IMR-90 (cell line): Measurements from ENCODE around the gene KCP. TPM values are rescaled to one million over a fixed set of nuclear protein-coding genes. Genes with fewer than 3 reads are reported as not detected.

Experiments
- ATAC-seq: fragments of 200-7000 bp; cut with Tn5 transposase; 2 replicates; pipeline ENCODE4 v1.9.1; 2020; ENCODE audit warnings: low read depth, mild to moderate bottlenecking, moderate library complexity
- BruUV-seq: library from RNA; stranded (reverse); fragments of 400-500 nt; replicated peaks from 2 replicates; lab custom pipeline; 2021; lab: Mats Ljungman, UMichigan
- CTCF ChIA-PET: fragments of 300-600 bp; formaldehyde crosslinking; extraction: SDS; loops from one replicate; lab custom pipeline; 2021; ENCODE audit warnings: antibody characterized with exemption; lab: Yijun Ruan, JAX
- POLR2A ChIA-PET: fragments of 300-600 bp; sonication (Branson Sonifier 250); formaldehyde crosslinking; loops from one replicate; lab custom pipeline; 2022; ENCODE audit warnings: antibody characterized with exemption; ENCODE audit not compliant: unreplicated experiment; lab: Charles Lee
- DNase-seq: peaks from one replicate; pipeline ENCODE4 v3.0.0; 2013
- H2AFZ ChIP-seq: replicated peaks from 2 replicates; pipeline ENCODE3; 2013; ENCODE audit warnings: low read length, mild to moderate bottlenecking; ENCODE audit not compliant: poor library complexity
- H2AK5ac ChIP-seq: 2 replicates; pipeline ENCODE4 v1.6.1; 2013; ENCODE audit warnings: low read depth, low read length, inconsistent platforms
- H2AK9ac ChIP-seq: replicated peaks from 2 replicates; pipeline ENCODE3; 2013; ENCODE audit warnings: mild to moderate bottlenecking, low read depth, low read length, moderate library complexity; ENCODE audit not compliant: poor library complexity
- H2BK120ac ChIP-seq: 2 replicates; pipeline ENCODE4 v1.6.1; 2013; ENCODE audit warnings: low read depth, low read length, inconsistent platforms
- H2BK15ac ChIP-seq: 3 replicates; pipeline ENCODE4 v1.6.1; 2013; ENCODE audit warnings: low read depth, low read length, inconsistent platforms
- H2BK20ac ChIP-seq: 2 replicates; pipeline ENCODE4 v1.6.1; 2013; ENCODE audit warnings: low read depth, mild to moderate bottlenecking, inconsistent platforms, low read length, moderate library complexity
- H2BK5ac ChIP-seq: 2 replicates; pipeline ENCODE4 v1.6.1; 2013; ENCODE audit warnings: mild to moderate bottlenecking, low read depth, low read length, inconsistent platforms; ENCODE audit not compliant: poor library complexity, severe bottlenecking
- H3K14ac ChIP-seq: replicated peaks from 2 replicates; pipeline ENCODE4 v1.6.1; 2013; ENCODE audit warnings: low read depth, low read length, inconsistent platforms
- H3K18ac ChIP-seq: 2 replicates; pipeline ENCODE4 v1.6.1; 2013; ENCODE audit warnings: low read depth, low read length, control low read depth
- H3K23ac ChIP-seq: 2 replicates; pipeline ENCODE4 v1.6.1; 2013; ENCODE audit warnings: low read depth, low read length, inconsistent platforms
- H3K27ac ChIP-seq: 2 replicates; pipeline ENCODE4 v1.5.1; 2013; ENCODE audit warnings: mild to moderate bottlenecking, control low read depth, low read length; ENCODE audit not compliant: insufficient read depth
- H3K27me3 ChIP-seq: 2 replicates; pipeline ENCODE4 v1.6.1; 2013; ENCODE audit warnings: low read length; ENCODE audit not compliant: control insufficient read depth, insufficient read depth
- H3K36me3 ChIP-seq: 2 replicates; pipeline ENCODE4 v1.6.1; 2013; ENCODE audit warnings: low read length, mixed read lengths; ENCODE audit not compliant: control insufficient read depth, insufficient read depth
- H3K4ac ChIP-seq: 2 replicates; pipeline ENCODE4 v1.6.1; 2013; ENCODE audit warnings: low read depth, low read length, inconsistent platforms
- H3K4me1 ChIP-seq: 2 replicates; pipeline ENCODE4 v1.6.1; 2013; ENCODE audit warnings: low read length, mixed read lengths; ENCODE audit not compliant: control insufficient read depth, insufficient read depth
- H3K4me2 ChIP-seq: 2 replicates; pipeline ENCODE4 v1.6.1; 2013; ENCODE audit warnings: low read depth, mild to moderate bottlenecking, control low read depth, low read length, moderate library complexity
- H3K4me3 ChIP-seq: 2 replicates; pipeline ENCODE4 v1.5.1; 2013; ENCODE audit warnings: low read depth, mild to moderate bottlenecking, control low read depth, low read length, moderate library complexity; ENCODE audit not compliant: insufficient read depth
- H3K56ac ChIP-seq: 2 replicates; pipeline ENCODE4 v1.6.1; 2013; ENCODE audit warnings: low read length, inconsistent platforms; ENCODE audit not compliant: insufficient read depth; ENCODE audit errors: extremely low read depth
- H3K79me1 ChIP-seq, 2 experiments: 2 replicates each; pipeline ENCODE4 v1.6.1; 2013; ENCODE audit warnings: low read length in 2 of 2, inconsistent platforms in 1 of 2, low read depth in 1 of 2
- H3K9ac ChIP-seq: 2 replicates; pipeline ENCODE4 v1.6.1; 2013; ENCODE audit warnings: low read depth, low read length, control low read depth
- H3K9me1 ChIP-seq: 2 replicates; pipeline ENCODE4 v1.6.1; 2013; ENCODE audit warnings: low read length, inconsistent platforms; ENCODE audit not compliant: insufficient read depth
- H3K9me3 ChIP-seq: 2 replicates; pipeline ENCODE4 v1.6.1; 2013; ENCODE audit warnings: low read length; ENCODE audit not compliant: control insufficient read depth, insufficient read depth
- H4K20me1 ChIP-seq: 2 replicates; pipeline ENCODE4 v1.6.1; 2013; ENCODE audit warnings: low read length, inconsistent platforms; ENCODE audit not compliant: insufficient read depth
- H4K5ac ChIP-seq: 2 replicates; pipeline ENCODE4 v1.6.1; 2013; ENCODE audit warnings: mild to moderate bottlenecking, low read depth, low read length, control low read depth
- H4K8ac ChIP-seq, 2 experiments: 2 replicates each; pipeline ENCODE4 v1.6.1; 2013; ENCODE audit warnings: low read depth in 2 of 2, low read length in 2 of 2, control low read depth in 1 of 2, inconsistent platforms in 1 of 2
- H4K91ac ChIP-seq: 2 replicates; pipeline ENCODE4 v1.6.1; 2013; ENCODE audit warnings: low read depth, low read length, inconsistent platforms; ENCODE audit not compliant: insufficient read depth
- BHLHE40 ChIP-seq: fragments of 150-350 bp; IDR thresholded peaks from 2 replicates; pipeline ENCODE4 v1.6.1; 2016; ENCODE audit warnings: mild to moderate bottlenecking, low read depth, low read length
- CEBPB ChIP-seq: IDR thresholded peaks from 2 replicates; pipeline ENCODE4 v1.6.1; 2012; ENCODE audit warnings: low read depth, low read length, improper control_type of control experiment
- ELK1 ChIP-seq: fragments of 150-350 bp; IDR thresholded peaks from 2 replicates; pipeline ENCODE4 v1.6.1; 2016; ENCODE audit warnings: low read depth, mild to moderate bottlenecking, low read length, moderate library complexity, borderline replicate concordance
- FOS ChIP-seq: fragments of 150-350 bp; IDR thresholded peaks from 2 replicates; pipeline ENCODE4 v1.6.1; 2016; ENCODE audit warnings: low read depth, low read length
- MAZ ChIP-seq: IDR thresholded peaks from 2 replicates; pipeline ENCODE4 v1.6.1; 2012; ENCODE audit warnings: low read depth, mild to moderate bottlenecking, low read length, improper control_type of control experiment, moderate library complexity, borderline replicate concordance
- MXI1 ChIP-seq: IDR thresholded peaks from 2 replicates; pipeline ENCODE4 v1.6.1; 2012; ENCODE audit warnings: low read depth, mild to moderate bottlenecking, low read length, moderate library complexity, borderline replicate concordance
- POLR2A ChIP-seq: IDR thresholded peaks from 2 replicates; pipeline ENCODE4 v1.6.1; 2012; ENCODE audit warnings: mild to moderate bottlenecking, low read depth, low read length
- RAD21 ChIP-seq: IDR thresholded peaks from 2 replicates; pipeline ENCODE4 v1.6.1; 2012; ENCODE audit warnings: low read length, improper control_type of control experiment
- RCOR1 ChIP-seq: IDR thresholded peaks from 2 replicates; pipeline ENCODE4 v1.6.1; 2012; ENCODE audit warnings: mild to moderate bottlenecking, low read length, improper control_type of control experiment; ENCODE audit not compliant: insufficient replicate concordance
- SMC3 ChIP-seq: fragments of 150-350 bp; IDR thresholded peaks from 2 replicates; pipeline ENCODE4 v1.6.1; 2016; ENCODE audit warnings: low read depth, mild to moderate bottlenecking, antibody characterized with exemption, low read length, moderate library complexity
- USF2 ChIP-seq: fragments of 150-350 bp; IDR thresholded peaks from 2 replicates; pipeline ENCODE4 v1.6.1; 2017; ENCODE audit warnings: mild to moderate bottlenecking, antibody characterized with exemption, low read length, low read depth
- WGBS, 2 experiments: methylation state at CpG; one replicate each; pipeline versions ENCODE4 v1.1.5 to v1.1.7; 2013; ENCODE audit warnings: missing lambda C conversion rate in 2 of 2; ENCODE audit not compliant: insufficient read length in 1 of 2; ENCODE audit errors: extremely low coverage in 2 of 2; 5-methylcytosine and 5-hydroxymethylcytosine counted together
- dilution Hi-C: fragments of 300-500 bp; cut with HindIII; formaldehyde crosslinking; loops from one replicate; pipeline ENCODE4 v1.14.3; 2018; ENCODE audit warnings: low sequenced_read_pairs; ENCODE audit not compliant: unreplicated experiment
- in situ Hi-C: fragments of 300-500 bp; cut with MboI; formaldehyde crosslinking; loops from 3 replicates; pipeline ENCODE4 v1.14.3; 2019; ENCODE audit warnings: low sequenced_read_pairs, inconsistent platforms, mixed read lengths
- intact Hi-C: fragments of 100-400 bp; cut with micrococcal nuclease; formaldehyde crosslinking; loops from 2 replicates; pipeline ENCODE4 v1.10.0; 2022
- polyA plus RNA-seq, 3 experiments: library from polyadenylated mRNA; depleted of rRNA; stranded (reverse); fragments of >200 nt; gene quantifications; 2 replicates each; pipeline ENCODE4 v1.2.3, GENCODE V29; 2012; ENCODE audit warnings: low replicate concordance in 1 of 3
- total RNA-seq: library from RNA; depleted of rRNA; stranded (reverse); fragments of >200 nt; gene quantifications from 2 replicates; pipeline ENCODE4 v1.2.3, GENCODE V29; 2012

The KCP gene
- total and polyA plus RNA-seq, 2 of the 4 experiments (the other 2 are of a cell fraction) = 0.03 TPM; not detected in 1

- no peak overlapping the region for H2BK20ac ChIP-seq
- H2AK5ac ChIP-seq = no peak overlapping the region
- DNase-seq = no peak
- H4K5ac ChIP-seq = no peak overlapping the region
- no peaks in the 10 kb centered on the region for H3K9me1 ChIP-seq
- no peak overlapping the region for H3K4me3 ChIP-seq
- no peak overlapping the region for H4K8ac ChIP-seq
- H3K18ac ChIP-seq = no peak overlapping the region
- no peak overlapping the region for H2AFZ ChIP-seq
- H2BK15ac ChIP-seq = no peak overlapping the region
- dilution Hi-C loops (no loop called here), in situ Hi-C loops (no loop called here), intact Hi-C loops (no loop called here)
- no peak overlapping the region for H3K27ac ChIP-seq
- H2BK120ac ChIP-seq = no peak overlapping the region
- no peaks in the 10 kb centered on the region for H3K9me3 ChIP-seq
- H3K27me3 ChIP-seq = peaks cover 87% of the 10 kb centered on the region
- ChIA-PET POLR2A (no interaction called here), CTCF (no interaction called here)
- no peak overlapping the region for H4K91ac ChIP-seq
- H3K4me2 ChIP-seq = no peak overlapping the region
- H2AK9ac ChIP-seq = no peak overlapping the region
- no TSS peak for BruUV-seq
- H3K23ac ChIP-seq = no peak overlapping the region
- no peaks in the 10 kb centered on the region; the same call in 1 of the 2 replicates for H3K4me1 ChIP-seq
- H3K36me3 ChIP-seq = no peaks in the 10 kb centered on the region
- H2BK5ac ChIP-seq = no peak overlapping the region
- ATAC-seq = no peak
- no peaks in the 10 kb centered on the region; the same call in 1 of the 2 replicates for H4K20me1 ChIP-seq
- no CpG with 5 or more reads among the region's 6 CpGs for WGBS, 2 experiments
- H3K14ac ChIP-seq = no peak overlapping the region
- H3K9ac ChIP-seq = no peak overlapping the region
- H3K4ac ChIP-seq = no peak overlapping the region
- H3K79me1 ChIP-seq = no peaks in the 10 kb centered on the region
- TF ChIP-seq BHLHE40 (no peak), POLR2A (no peak), ELK1 (no peak), FOS (no peak), RAD21 (no peak), MXI1 (no peak), SMC3 (no peak), USF2 (no peak), MAZ (no peak), RCOR1 (no peak), CEBPB (no peak)
- H3K56ac ChIP-seq = no peak overlapping the region
Observed at GRCh38 chr7:128935342-128935730, 24.8 kb upstream of the KCP start.
